C1 segment of cervical spinal cord (tissue), 14 donors: ENCODE results near the gene HPCAL1.

Experiments used
- DNase-seq, 14 donors: peaks; one replicate each; lab custom pipeline; 2025; lab: John Stamatoyannopoulos, UW

Gene HPCAL1

GRCh38 chr2:10335046-10335840 lies 32.5 kb downstream of the HPCAL1 start:
- no peak for DNase-seq

- DNase-seq = no peak
Observed at GRCh38 chr2:10336283-10336682, 33.6 kb downstream of the HPCAL1 start.

GRCh38 chr2:10337449-10338269 lies 35.0 kb downstream of the HPCAL1 start:
- DNase-seq = no peak

GRCh38 chr2:10338270-10339188 lies 35.8 kb downstream of the HPCAL1 start:
- DNase-seq = no peak

GRCh38 chr2:10339647-10340592 lies 37.2 kb downstream of the HPCAL1 start:
- DNase-seq = no peak

- no peak for DNase-seq
Observed at GRCh38 chr2:10340593-10340975, 37.9 kb downstream of the HPCAL1 start.

- DNase-seq = no peak
Observed at GRCh38 chr2:10341193-10341592, 38.5 kb downstream of the HPCAL1 start.

- peak in 7 of 14 donors; percentile 21 to 72 (median 37) for DNase-seq
Observed at GRCh38 chr2:10342245-10342951, 39.7 kb downstream of the HPCAL1 start.

GRCh38 chr2:10343191-10343590 lies 40.5 kb downstream of the HPCAL1 start:
- no peak for DNase-seq

- no peak for DNase-seq
Observed at GRCh38 chr2:10343658-10344057, 41.0 kb downstream of the HPCAL1 start.

- peak in 1 of 14 donors; percentile 40 for DNase-seq
Observed at GRCh38 chr2:10344105-10345066, 41.7 kb downstream of the HPCAL1 start.

GRCh38 chr2:10345126-10345525 lies 42.4 kb downstream of the HPCAL1 start:
- no peak for DNase-seq

- DNase-seq = no peak
Observed at GRCh38 chr2:10345813-10346212, 43.1 kb downstream of the HPCAL1 start.

- DNase-seq = no peak
Observed at GRCh38 chr2:10346929-10347561, 44.3 kb downstream of the HPCAL1 start.

- DNase-seq = no peak
Observed at GRCh38 chr2:10347562-10347948, 44.9 kb downstream of the HPCAL1 start.

- DNase-seq = no peak
Observed at GRCh38 chr2:10348891-10349290, 46.2 kb downstream of the HPCAL1 start.

GRCh38 chr2:10350761-10351160 lies 48.1 kb downstream of the HPCAL1 start:
- DNase-seq = no peak

GRCh38 chr2:10352361-10352760 lies 49.7 kb downstream of the HPCAL1 start:
- DNase-seq = no peak
